Right ventricle myocardium superior (tissue), 1 donor: ENCODE data around the gene NUP93. TPM values are rescaled to one million over a fixed set of nuclear protein-coding genes. Genes with fewer than 3 reads are reported as not detected.
A peak's percentile ranks its signal among the peaks of the same experiment; 100 is the strongest.
"Not testable (repeated sequence)": the region's sequence is repeated elsewhere in the genome, so short reads cannot be mapped to it uniquely, and the experiment has no call there.

Experiments used
- ATAC-seq: fragments of 200-7000 bp; cut with Tn5 transposase; one replicate; pipeline ENCODE4 v1.9.1; 2020; ENCODE audit warnings: mild to moderate bottlenecking; ENCODE audit not compliant: poor library complexity
- DNase-seq: peaks from one replicate; pipeline ENCODE4 v3.0.0-alpha.2; 2020
- intact Hi-C: fragments of 100-400 bp; cut with DNase I; formaldehyde crosslinking; loops from one replicate; pipeline ENCODE4 v1.11.2; 2022
- total RNA-seq: library from RNA; stranded (reverse); fragmentation: NEBNext Ultra II Directional; extraction: Animal tissue kit (Norgen Biotek cat#: 25700); gene quantifications from one replicate; pipeline ENCODE4 v1.2.1, GENCODE V29; 2021
- donor health status: DM: no; HTN: yes; CAD: no; lungs with severe emphysema.

Gene NUP93
- total RNA-seq, 1 donor from 2014 or later = 20.6 TPM

- DNase-seq = no peak
- intact Hi-C loops = no loop called here
- ATAC-seq = no peak
These were observed 6.5 kb downstream of the NUP93 start for GRCh38 chr16:56736476-56736875.

DNA sequence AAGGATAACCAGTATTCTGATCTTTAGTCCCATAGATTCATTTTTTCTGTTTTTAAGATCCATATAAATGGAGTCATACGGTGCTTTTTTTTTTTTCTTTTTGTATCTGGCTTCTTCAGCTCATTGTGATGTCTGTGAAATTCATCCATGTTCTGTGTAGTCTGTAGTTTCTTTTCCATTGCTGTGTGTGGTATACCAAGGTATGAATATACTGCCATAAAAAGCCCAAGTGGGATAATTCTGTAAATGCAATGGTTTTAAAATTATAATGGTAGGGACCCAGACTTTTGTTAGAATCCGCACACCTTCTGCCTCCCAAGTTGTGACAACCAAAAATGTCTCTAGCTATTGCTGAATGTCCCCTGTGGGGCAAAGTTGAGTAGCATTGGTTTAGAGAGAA lies 7.6 kb downstream of the NUP93 start:
- intact Hi-C loops = no loop called here
- no peak for ATAC-seq

GRCh38 chr16:56738221-56738620 lies 8.3 kb downstream of the NUP93 start:
- ATAC-seq (no peak), DNase-seq (no peak)
- intact Hi-C loops = no loop called here

More for the DNA sequence above, 7.6 kb downstream of the NUP93 start:
- DNase-seq = no peak

DNA sequence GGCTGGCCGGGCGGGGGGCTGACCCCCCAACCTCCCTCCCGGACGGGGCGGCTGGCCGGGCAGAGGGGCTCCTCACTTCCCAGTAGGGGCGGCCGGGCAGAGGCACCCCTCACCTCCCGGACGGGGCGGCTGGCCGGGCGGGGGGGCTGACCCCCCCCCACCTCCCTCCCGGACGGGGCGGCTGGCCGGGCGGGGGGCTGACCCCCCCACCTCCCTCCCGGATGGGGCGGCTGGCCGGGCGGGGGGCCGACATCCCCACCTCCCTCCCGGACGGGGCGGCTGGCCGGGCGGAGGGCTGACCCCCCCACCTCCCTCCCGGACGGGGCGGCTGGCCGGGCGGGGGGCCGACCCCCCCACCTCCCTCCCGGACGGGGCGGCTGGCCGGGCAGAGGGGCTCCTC lies 9.4 kb downstream of the NUP93 start:
- ATAC-seq, DNase-seq, intact Hi-C loops: not testable (repeated sequence)

DNA sequence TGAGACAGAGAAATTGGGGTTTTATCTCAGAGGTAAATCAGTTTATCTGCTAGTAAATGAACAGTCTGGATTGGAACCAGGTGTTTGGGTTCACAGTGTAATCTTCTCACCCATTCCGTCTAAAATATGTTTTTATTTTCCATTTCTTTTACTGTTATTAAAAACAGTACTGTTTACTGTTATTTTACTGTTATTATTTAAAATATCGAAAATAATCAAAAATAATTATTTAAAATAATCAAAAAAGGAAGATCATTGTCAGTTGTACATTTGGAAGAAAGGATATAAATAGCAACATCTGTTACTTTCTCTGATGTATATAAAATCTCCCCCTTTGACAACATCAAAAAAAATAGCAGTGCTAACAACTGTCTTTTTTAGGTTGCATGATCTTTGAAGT lies 11.5 kb downstream of the NUP93 start:
- no peak for DNase-seq
- intact Hi-C loops = no loop called here
- ATAC-seq = no peak

DNA sequence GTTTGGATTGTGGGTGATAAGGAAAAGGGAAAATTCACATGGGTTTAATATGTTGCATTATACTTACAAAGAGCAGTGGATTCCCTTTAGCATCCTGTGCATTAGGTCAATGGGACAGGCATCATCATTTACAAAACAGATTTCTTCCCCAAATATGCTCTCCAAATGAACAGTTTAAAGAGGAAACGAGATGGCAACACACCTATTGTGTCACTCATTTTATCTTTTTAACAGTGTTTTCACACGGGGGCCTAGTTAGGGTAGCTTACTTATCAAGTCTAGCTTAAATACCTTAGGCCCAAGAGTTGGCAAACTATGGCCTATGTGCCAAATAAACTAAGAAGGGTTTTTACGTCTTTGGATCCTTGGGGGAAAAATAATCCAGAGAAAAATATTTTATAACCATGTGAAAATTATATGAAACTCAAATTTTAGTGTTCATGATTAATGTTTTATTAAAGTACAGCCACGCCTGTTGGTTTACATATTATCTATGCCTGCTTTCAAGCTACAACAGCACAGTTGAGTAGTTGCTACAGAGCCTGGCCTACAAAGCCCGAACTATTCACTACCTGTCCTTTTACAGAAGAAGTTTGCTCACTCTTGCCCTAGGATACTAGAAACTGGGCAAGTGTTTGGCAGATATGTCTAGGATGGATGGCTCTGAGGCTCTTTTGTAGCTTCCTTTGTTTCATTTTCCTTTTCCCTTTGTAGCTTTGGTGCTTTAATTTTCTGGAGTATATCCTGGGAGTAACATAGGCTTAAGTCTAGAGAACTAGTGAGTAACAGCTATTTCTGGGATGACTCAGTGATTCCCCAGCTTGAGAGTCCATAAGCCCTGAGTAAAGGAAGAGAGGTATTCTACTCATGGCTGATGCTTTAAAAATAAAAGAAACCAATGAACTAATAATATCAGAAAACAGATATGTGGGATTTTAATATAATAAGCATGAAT lies 12.4 kb downstream of the NUP93 start:
- ATAC-seq (no peak), DNase-seq (no peak)
- intact Hi-C loops = no loop called here

- ATAC-seq = peak; percentile 85
- no peak for DNase-seq
- intact Hi-C loops = no loop called here
These were observed 13.9 kb downstream of the NUP93 start for GRCh38 chr16:56743840-56744239.

GRCh38 chr16:56744996-56745640 lies 15.2 kb downstream of the NUP93 start:
- DNase-seq = no peak
- intact Hi-C loops = no loop called here
- ATAC-seq = peak; percentile 73

GRCh38 chr16:56747486-56748045 lies 17.6 kb downstream of the NUP93 start:
- ATAC-seq = no peak
- intact Hi-C loops = no loop called here

DNA sequence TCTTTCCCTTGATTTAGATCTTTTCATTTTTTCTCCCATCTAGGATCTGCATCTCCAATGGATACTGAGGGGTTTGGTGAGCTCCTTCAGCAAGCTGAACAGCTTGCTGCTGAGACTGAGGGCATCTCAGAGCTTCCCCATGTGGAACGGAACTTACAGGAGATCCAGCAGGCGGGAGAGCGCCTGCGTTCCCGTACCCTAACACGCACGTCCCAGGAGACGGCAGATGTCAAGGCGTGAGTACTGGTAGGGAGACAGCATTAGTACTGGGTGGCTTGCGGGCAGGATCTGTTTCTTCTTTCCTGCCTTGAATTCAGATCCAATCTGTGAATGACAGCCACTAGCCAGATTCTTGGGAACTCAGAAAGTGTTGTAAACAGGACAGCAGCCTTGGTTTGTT lies 18.3 kb downstream of the NUP93 start:
- intact Hi-C loops = no loop called here
- ATAC-seq (no peak), DNase-seq (no peak)

More at GRCh38 chr16:56747486-56748045, 17.6 kb downstream of the NUP93 start:
- DNase-seq = no peak

- DNase-seq (no peak), ATAC-seq (no peak)
- intact Hi-C loops = no loop called here
These were observed 18.9 kb downstream of the NUP93 start for GRCh38 chr16:56748826-56749225.

DNA sequence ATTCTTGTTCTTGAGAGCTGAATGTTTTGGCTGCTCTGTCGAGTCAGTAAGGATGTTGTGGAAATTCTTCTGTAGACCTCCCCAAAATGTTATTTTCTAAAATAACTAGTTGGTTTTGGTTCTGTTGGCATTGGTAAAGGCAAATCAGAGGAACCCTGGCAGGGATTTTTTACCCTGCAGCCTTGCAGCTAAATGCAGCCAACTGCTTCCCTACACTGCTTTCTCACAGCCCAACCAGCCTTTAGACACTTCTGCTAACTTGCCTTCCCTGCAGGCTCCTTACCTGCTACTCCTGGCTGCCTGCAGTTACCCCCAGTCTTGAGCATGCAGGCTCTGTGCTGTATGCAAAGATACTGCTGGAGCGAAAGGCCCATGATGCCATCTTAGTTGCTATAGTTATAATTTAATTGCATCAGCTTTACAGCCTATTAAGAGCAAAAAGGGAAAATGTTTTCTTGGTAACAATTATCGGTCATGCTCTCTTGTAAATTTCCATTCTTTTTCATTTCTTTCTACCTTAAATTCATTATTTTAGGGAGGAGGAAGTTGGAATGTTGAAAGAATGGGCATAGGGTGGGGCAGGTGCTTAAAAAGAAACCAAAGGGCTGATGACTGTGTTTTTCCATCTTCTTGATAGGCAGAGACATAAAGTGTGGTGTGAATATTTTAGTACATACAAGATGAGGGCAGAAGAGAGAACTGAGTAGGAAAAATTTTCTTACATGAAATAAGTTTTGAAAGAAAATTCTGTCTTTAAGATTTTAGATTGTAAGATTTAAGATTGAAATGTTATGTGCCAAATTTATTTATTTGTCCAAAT lies 20.0 kb downstream of the NUP93 start:
- intact Hi-C loops = no loop called here
- ATAC-seq = no peak
- DNase-seq = no peak

- no peak for DNase-seq
- no peak for ATAC-seq
- intact Hi-C loops = no loop called here
These were observed 23.5 kb downstream of the NUP93 start for GRCh38 chr16:56753410-56753809.

GRCh38 chr16:56755038-56755437 lies 25.1 kb downstream of the NUP93 start:
- ATAC-seq (no peak), DNase-seq (no peak)
- intact Hi-C loops = no loop called here

GRCh38 chr16:56758432-56758831 lies 28.5 kb downstream of the NUP93 start:
- no peak for DNase-seq
- ATAC-seq = no peak
- intact Hi-C loops = no loop called here

- no peak for ATAC-seq
- intact Hi-C loops = no loop called here
These were observed 29.0 kb downstream of the NUP93 start for GRCh38 chr16:56758930-56759329.

GRCh38 chr16:56763291-56763916 lies 33.5 kb downstream of the NUP93 start:
- intact Hi-C loops = no loop called here
- DNase-seq (no peak), ATAC-seq (no peak)

More at GRCh38 chr16:56758930-56759329, 29.0 kb downstream of the NUP93 start:
- DNase-seq = no peak

GRCh38 chr16:56764835-56765234 lies 34.9 kb downstream of the NUP93 start:
- intact Hi-C loops = no loop called here
- ATAC-seq (no peak), DNase-seq (no peak)
